CD4-positive, alpha-beta T cell (primary cell): ENCODE measurements around the gene KDM4E. TPM values are rescaled to one million over a fixed set of nuclear protein-coding genes. Genes with fewer than 3 reads are reported as not detected.

Experiments used
- ATAC-seq: fragments of 200-7000 bp; cut with Tn5 transposase; one replicate; pipeline ENCODE4 v1.10.0; 2022; ENCODE audit warnings: mild to moderate bottlenecking; ENCODE audit not compliant: poor library complexity
- CTCF ChIA-PET: fragments of 350-600 bp; sonication (Branson Sonifier 250); formaldehyde crosslinking; loops from one replicate; lab custom pipeline; 2021; ENCODE audit warnings: antibody characterized with exemption, inconsistent platforms; lab: Charles Lee
- POLR2A ChIA-PET: fragments of 350-600 bp; sonication (Branson Sonifier 250); formaldehyde crosslinking; loops from one replicate; lab custom pipeline; 2021; ENCODE audit warnings: antibody characterized with exemption, inconsistent platforms; lab: Charles Lee
- DNase-seq, 14 experiments: peaks; one replicate each; pipeline ENCODE4 v3.0.0-alpha.2; 2013 to 2020; ENCODE audit warnings: mixed read lengths in 2 of 14
- H3K27ac ChIP-seq, 2 donors: one replicate each; pipeline versions ENCODE4 v1.5.1 to v1.7.0; 2013; ENCODE audit warnings: low read length in 2 of 2, low read depth in 1 of 2, mild to moderate bottlenecking in 1 of 2
- H3K27me3 ChIP-seq, 2 experiments: 1 replicate in 1 of 2; 2 replicates in 1 of 2; pipeline versions ENCODE4 v1.6.1 to v1.7.0; 2013; ENCODE audit warnings: low read length in 2 of 2, control low read depth in 1 of 2, mild to moderate bottlenecking in 1 of 2, moderate library complexity in 1 of 2; ENCODE audit not compliant: insufficient read depth in 2 of 2, control insufficient read depth in 1 of 2
- H3K36me3 ChIP-seq: one replicate; pipeline ENCODE4 v1.6.1; 2013; ENCODE audit warnings: low read length, control low read depth; ENCODE audit not compliant: insufficient read depth
- H3K4me1 ChIP-seq: one replicate; pipeline ENCODE4 v1.6.1; 2013; ENCODE audit warnings: low read length, control low read depth; ENCODE audit not compliant: insufficient read depth
- H3K4me3 ChIP-seq: one replicate; pipeline ENCODE4 v1.5.1; 2013; ENCODE audit warnings: mild to moderate bottlenecking, low read length, moderate library complexity
- H3K9me3 ChIP-seq, 2 experiments: 1 replicate in 1 of 2; 2 replicates in 1 of 2; pipeline versions ENCODE4 v1.6.1 to v1.7.0; 2013; ENCODE audit warnings: low read length in 2 of 2, mild to moderate bottlenecking in 2 of 2, control low read depth in 1 of 2, moderate library complexity in 1 of 2; ENCODE audit not compliant: control insufficient read depth in 1 of 2, insufficient read depth in 1 of 2
- H3K27ac Mint-ChIP-seq: one replicate; pipeline ENCODE4 v1.8.0; 2020; ENCODE audit warnings: mixed read lengths
- H3K27me3 Mint-ChIP-seq: one replicate; pipeline ENCODE4 v1.8.0; 2021; ENCODE audit warnings: mixed read lengths
- H3K36me3 Mint-ChIP-seq: one replicate; pipeline ENCODE4 v1.8.0; 2021; ENCODE audit warnings: low read depth, mixed read lengths
- H3K4me1 Mint-ChIP-seq: one replicate; pipeline ENCODE4 v1.8.0; 2021; ENCODE audit warnings: low read depth, mixed read lengths
- H3K4me3 Mint-ChIP-seq: one replicate; pipeline ENCODE4 v1.8.0; 2020; ENCODE audit warnings: mild to moderate bottlenecking, mixed read lengths
- H3K9me3 Mint-ChIP-seq: one replicate; pipeline ENCODE4 v1.8.0; 2020; ENCODE audit warnings: mixed read lengths
- intact Hi-C, 2 experiments: fragments of 100-400 bp; cut with DNase I in 1 of 2; cut with micrococcal nuclease in 1 of 2; formaldehyde crosslinking; loops; one replicate each; pipeline versions ENCODE4 v1.15.1 to v1.9.0; 2023 to 2025; cut with DNase I, micrococcal nuclease
- total RNA-seq, 174 experiments: library from RNA in 2 of 174; stranded (reverse) in 2 of 174; gene quantifications; one replicate each; pipeline ENCODE4 v1.2.3 and lab custom pipeline; 2021 to 2026
- TF ChIP-seq, protein P1 (sequence below): fragments of 200-600 bp; IDR thresholded peaks from one replicate; pipeline ENCODE4 v1.8.0; 2022; ENCODE audit warnings: antibody characterized with exemption, mild to moderate bottlenecking

The KDM4E gene
- total RNA-seq, 2 experiments from 2014 or later: not detected

GRCh38 chr11:94988748-94989147 lies 36.3 kb upstream of the KDM4E start:
- DNase-seq: no peak
- Histone ChIP-seq H3K4me1 (no peaks in the 10 kb centered on the region), H3K9me3 (no peaks in the 10 kb centered on the region), H3K27me3 (peaks cover 0 to 13% of the 10 kb centered on the region in 2 experiments), H3K27ac (no peak overlapping the region), H3K36me3 (no peaks in the 10 kb centered on the region), H3K4me3 (no peak overlapping the region)
- CTCF ChIA-PET: no interaction called here
- ATAC-seq: no peak
- H3K4me3 Mint-ChIP-seq: no peak overlapping the region
- peaks cover 58% of the 10 kb centered on the region for H3K27me3 Mint-ChIP-seq
- TF ChIP-seq, protein P1, sequence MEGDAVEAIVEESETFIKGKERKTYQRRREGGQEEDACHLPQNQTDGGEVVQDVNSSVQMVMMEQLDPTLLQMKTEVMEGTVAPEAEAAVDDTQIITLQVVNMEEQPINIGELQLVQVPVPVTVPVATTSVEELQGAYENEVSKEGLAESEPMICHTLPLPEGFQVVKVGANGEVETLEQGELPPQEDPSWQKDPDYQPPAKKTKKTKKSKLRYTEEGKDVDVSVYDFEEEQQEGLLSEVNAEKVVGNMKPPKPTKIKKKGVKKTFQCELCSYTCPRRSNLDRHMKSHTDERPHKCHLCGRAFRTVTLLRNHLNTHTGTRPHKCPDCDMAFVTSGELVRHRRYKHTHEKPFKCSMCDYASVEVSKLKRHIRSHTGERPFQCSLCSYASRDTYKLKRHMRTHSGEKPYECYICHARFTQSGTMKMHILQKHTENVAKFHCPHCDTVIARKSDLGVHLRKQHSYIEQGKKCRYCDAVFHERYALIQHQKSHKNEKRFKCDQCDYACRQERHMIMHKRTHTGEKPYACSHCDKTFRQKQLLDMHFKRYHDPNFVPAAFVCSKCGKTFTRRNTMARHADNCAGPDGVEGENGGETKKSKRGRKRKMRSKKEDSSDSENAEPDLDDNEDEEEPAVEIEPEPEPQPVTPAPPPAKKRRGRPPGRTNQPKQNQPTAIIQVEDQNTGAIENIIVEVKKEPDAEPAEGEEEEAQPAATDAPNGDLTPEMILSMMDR: no peak
- intact Hi-C loops: no loop called here
- no peaks in the 10 kb centered on the region for H3K9me3 Mint-ChIP-seq
- POLR2A ChIA-PET: no interaction called here
- no peaks in the 10 kb centered on the region for H3K4me1 Mint-ChIP-seq
- no peaks in the 10 kb centered on the region for H3K36me3 Mint-ChIP-seq
- no peak overlapping the region for H3K27ac Mint-ChIP-seq

DNA sequence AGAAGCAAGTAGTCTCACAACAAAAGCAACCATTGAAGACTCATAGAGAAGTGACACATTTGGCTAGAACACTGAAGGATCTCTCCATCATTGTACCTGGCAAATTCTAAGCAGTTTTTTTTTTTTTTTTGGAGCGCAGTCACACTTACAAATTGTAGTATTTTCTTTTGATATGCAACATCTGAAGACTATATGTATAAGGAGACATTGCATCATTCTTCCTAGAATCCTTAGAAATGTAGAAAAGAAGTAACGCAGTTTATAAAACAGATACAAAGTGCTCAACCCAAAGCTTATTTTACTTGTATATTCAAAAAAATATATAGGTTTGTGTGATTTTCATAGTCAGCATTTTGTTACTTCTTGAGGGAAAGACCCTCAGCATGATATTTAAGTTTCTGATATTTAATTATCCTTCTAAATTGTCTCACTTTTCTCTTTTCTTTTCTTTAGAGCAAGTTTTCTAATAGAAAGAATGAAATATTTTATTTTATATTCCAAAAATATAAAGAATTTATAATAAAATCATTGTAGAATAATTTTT lies 31.6 kb upstream of the KDM4E start:
- no peak overlapping the region for H3K27ac ChIP-seq
- no peaks in the 10 kb centered on the region for H3K9me3 Mint-ChIP-seq
- no peaks in the 10 kb centered on the region for H3K4me1 Mint-ChIP-seq
- H3K36me3 ChIP-seq: no peaks in the 10 kb centered on the region
- H3K27me3 ChIP-seq: peaks cover 0 to 8% of the 10 kb centered on the region in 2 experiments
- CTCF ChIA-PET: no interaction called here
- H3K4me3 ChIP-seq: no peak overlapping the region
- peaks cover 29% of the 10 kb centered on the region for H3K27me3 Mint-ChIP-seq
- ATAC-seq (no peak), DNase-seq (no peak)
- H3K4me3 Mint-ChIP-seq: no peak overlapping the region
- intact Hi-C loops: no loop called here
- no peaks in the 10 kb centered on the region for H3K36me3 Mint-ChIP-seq
- POLR2A ChIA-PET: no interaction called here
- H3K27ac Mint-ChIP-seq: no peak overlapping the region
- no peaks in the 10 kb centered on the region for H3K4me1 ChIP-seq
- TF ChIP-seq, protein P1: no peak
- H3K9me3 ChIP-seq: peaks cover 0 to 8% of the 10 kb centered on the region in 2 experiments

DNA sequence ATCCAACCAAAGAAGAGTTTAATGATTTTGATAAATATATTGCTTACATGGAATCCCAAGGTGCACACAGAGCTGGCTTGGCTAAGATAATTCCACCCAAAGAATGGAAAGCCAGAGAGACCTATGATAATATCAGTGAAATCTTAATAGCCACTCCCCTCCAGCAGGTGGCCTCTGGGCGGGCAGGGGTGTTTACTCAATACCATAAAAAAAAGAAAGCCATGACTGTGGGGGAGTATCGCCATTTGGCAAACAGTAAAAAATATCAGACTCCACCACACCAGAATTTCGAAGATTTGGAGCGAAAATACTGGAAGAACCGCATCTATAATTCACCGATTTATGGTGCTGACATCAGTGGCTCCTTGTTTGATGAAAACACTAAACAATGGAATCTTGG lies 27.6 kb upstream of the KDM4E start:
- Mint-ChIP-seq H3K27ac (no peak overlapping the region), H3K27me3 (peaks cover 4% of the 10 kb centered on the region), H3K4me1 (no peaks in the 10 kb centered on the region), H3K36me3 (no peaks in the 10 kb centered on the region), H3K9me3 (no peaks in the 10 kb centered on the region), H3K4me3 (no peak overlapping the region)
- POLR2A ChIA-PET: no interaction called here
- Histone ChIP-seq H3K4me3 (no peak overlapping the region), H3K36me3 (no peaks in the 10 kb centered on the region), H3K27me3 (no peaks in the 10 kb centered on the region), H3K9me3 (peaks cover 0 to 8% of the 10 kb centered on the region in 2 experiments), H3K4me1 (no peaks in the 10 kb centered on the region), H3K27ac (no peak overlapping the region)
- no peak for ATAC-seq
- intact Hi-C loops: no loop called here
- CTCF ChIA-PET: no interaction called here
- TF ChIP-seq, protein P1: no peak
- DNase-seq: peak in 1 of 14 experiments; percentile 3
